NCI-H1930 (cell line): ENCODE results near the gene TMED10.

Source experiments
- DNase-seq, 2 experiments: peaks; one replicate each; lab custom pipeline; 2025; lab: John Stamatoyannopoulos, UW

Gene TMED10

DNA sequence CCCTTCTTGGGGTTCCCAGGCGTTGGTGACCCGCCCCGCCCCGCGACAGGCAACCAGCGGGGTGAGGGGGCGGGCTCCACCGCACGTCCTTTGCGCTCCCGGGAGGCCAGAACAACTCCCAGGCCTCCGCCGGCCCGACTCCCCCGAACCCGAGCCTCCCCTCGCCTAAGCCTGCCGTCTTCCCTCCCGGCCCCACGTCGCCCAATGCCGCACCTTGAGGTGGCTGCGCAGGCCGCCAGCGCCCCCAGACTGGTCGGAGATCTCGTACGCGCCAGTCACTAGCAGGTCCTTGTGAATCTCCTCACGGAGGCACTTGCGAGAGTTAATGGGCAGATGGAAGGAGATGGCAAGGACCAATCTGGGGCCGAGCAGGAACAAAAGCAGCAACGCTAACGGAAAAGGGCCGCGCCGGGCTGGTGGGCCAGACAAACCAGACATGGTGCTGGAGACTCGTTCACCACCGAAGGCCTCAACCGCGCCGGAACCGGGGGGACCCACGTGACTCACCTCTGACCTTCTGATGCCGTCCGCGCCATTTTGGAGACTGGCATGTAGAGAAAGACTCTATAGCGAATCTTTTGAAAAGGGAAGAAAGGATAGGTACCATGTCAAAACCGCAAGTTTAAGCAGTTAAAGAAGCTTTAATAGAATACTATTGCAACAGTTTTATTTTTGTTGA is at the start of gene TMED10:
Gene TMED10, minus strand, starts transcription at position 471 of the 679 bp plus-strand sequence. Its CDS starts 33 bp downstream, at position 438.
- peak; percentile 89 to 90 for DNase-seq

DNA sequence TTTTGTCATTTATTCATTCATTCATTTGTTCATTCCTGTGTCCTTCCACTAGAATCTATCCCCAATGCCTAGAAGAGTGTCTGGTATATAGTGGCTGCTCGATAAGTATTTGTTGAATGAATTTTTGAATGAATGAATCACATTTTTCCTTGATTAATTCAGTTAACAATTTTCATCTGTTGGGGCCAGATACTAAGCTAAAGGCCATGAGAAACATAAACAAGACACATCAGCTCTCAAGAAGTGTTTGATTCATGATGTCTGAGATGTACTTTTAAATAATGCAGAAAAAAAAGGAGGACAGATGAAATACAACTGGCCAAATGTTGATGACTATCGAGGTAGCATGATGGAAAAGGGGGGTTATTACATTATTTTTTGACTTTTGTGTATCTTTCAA is 48.1 kb upstream of the TMED10 start:
- no peak for DNase-seq

DNA sequence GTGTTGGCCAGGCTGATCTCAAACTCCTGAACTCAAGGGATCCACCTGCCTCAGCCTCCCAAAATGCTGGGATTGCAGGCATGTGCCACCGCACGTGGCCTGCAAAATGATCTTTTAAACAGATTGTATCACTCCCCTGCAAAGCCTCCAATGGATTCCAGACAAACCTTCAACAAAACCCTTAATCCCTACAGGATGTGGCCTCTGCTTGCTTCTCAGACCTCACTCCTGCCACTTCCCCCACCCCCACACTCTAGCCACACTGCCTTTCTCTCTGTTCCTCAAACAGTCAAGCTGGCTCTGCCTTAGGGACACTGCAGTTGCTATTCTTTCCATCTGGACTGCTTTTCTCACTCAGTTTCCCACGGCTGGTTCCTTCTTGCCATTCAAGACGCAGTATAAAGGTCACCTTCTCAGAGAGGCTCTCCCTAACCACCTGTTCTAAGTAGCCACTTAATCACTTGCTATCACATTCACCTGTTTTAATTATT is 47.3 kb upstream of the TMED10 start:
- no peak for DNase-seq

DNA sequence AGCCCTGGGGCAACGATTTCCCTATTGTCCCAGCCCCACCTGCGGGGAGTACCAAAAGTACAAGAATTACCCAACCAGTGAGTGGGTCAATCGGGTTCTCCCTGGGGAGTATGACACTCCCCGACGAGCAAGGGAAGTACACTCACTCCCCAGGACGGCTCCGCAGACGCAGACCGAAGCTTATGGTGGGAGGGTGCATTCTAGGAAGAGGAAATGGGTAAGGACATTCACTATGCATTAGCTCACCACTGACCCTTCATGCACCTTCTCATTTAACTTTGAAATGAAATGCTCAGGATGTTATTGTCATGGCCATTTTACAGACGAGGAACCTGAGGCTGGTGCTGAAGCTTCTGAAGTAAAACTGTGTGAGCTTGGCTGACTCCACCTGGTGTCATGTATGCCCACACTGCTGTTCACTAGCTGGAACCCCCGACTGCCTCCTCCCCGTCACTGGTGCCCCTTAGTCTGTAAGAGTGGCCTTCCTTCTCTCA is 45.8 kb upstream of the TMED10 start:
- DNase-seq = no peak

DNA sequence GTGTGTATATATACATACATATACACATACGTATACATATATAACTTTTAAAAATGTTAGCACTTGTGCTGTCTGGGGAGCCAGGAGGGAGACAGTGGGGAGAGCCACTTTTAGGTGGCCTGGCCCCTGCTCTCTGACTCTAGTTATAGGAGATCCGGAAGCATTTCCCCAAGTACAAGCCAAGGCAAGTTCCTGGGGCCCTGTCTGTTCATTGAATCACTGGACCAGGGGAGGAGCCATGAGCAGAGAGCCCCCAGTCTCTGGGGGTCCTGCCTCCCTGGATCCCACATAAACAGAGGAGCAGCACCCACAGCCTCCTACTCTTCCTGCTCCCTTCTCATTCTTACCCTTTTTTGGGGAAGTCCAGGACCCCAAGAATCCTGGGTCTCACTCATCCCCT is 45.4 kb upstream of the TMED10 start:
- DNase-seq = no peak

DNA sequence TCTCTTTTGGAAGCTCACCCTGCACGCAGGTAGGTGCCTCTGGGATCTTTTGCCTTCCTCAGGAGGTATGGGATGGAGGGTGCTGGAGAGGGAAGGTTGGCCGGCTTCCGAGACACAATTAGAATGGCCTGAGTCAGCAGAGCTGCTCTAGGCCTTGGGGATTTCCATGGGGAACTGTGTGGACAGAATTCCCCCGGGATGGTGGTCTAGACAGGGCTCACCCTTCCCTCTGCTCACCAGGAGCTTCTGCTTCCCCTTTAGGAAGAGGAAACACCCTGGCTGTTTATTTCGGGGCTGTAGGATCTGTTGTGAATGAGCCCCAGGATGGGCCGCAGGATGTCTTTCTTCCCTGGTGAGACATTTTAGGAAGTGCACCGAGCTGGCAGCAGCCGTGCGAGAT is 43.7 kb upstream of the TMED10 start:
- DNase-seq = no peak

DNA sequence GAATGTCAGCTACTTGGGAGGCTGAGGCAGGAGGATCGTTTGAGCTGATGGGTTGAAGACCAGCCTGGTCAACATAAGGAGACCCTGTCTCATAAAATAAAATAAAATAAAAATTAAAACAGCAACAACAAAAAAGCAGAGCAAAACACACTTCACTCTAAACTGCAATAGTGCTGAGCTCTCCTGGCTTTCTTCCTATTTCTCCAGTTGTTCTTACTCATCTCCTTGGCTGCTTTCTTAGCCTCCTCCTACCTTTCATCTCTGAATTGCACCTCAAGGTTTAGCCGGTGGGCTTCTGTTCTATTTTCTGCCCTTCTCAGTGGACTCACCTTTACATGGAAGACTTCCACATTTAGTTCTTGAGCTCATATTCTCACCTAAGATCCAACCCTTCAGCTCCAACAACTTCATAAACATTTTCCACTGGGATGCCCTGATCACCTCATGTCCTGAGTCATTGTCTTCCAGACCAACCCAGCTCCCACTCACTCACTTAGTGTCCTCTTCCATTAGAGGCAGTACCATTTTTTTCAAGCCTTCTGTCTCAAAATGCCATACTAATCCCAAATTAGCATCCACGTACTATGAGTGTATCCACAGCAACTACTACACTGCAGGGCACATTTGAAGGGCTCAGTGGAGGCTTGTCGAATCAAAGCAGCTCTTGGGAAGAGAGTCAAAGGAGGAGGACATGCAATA is 41.2 kb upstream of the TMED10 start:
- DNase-seq = no peak

DNA sequence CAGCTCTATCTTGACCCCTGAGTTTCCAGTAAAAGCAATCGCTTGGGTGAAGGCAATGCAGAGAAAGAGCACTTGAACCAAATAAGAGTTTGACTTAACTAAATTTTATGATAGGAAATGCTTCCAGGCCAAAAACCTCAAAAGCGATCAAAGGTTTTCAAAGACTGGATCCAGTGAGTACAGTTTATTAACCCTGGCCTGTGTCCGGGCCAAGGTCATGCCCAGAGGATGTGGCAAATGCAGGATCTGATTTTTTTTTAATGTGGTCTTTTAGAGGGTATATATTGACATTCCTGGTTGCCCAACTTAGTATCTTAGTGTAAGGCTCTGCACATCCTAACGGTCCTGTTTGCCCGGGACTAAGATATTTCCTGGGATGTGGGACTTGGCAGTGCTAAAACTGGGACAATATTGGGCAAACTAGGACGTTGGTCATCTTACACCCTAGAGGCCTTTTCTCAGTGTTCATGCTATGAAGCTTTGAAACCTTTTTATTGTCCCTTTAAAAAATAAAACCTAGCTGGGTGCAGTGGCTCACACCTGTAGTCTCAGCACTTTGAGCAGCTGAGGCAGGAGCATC is 40.1 kb upstream of the TMED10 start:
- DNase-seq = no peak

DNA sequence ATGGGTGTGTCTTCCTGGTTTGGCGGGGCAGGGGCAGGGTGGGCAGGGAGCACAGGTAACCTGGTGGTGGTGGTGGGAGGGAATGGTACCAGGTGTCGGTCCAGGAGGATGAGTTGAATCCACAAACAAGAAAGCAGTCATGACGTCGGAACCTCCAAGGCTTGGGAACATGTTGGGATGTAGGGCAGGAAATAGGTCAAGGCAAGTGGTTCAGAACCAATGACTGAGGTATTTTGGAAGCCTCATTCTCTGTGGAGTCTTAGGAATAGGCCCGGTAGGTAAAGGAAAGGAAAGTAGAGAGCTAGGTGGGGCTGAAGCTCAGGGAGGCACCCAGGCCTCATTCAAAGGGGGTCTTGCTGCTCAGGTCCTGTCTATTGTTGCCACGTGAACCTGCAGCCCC is 39.1 kb upstream of the TMED10 start:
- DNase-seq = no peak

DNA sequence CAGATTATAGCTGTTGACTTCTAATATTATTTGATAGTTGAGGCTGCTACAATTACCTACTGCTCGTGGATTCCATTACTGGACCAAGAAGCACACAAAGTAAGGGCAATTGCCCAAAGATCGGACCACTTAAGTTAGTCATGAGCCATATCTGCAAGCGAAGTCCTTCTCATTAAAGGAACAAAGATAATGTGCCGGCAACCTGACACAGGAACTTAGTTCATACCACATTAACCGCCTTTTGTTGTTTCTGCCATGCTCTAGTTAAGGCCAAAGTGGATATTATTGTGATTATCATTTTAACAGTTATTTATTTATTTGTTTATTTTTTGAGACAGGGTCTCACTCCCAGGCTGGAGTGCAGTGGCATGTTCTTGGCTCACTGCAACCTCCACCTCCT is 38.1 kb upstream of the TMED10 start:
- no peak for DNase-seq

DNA sequence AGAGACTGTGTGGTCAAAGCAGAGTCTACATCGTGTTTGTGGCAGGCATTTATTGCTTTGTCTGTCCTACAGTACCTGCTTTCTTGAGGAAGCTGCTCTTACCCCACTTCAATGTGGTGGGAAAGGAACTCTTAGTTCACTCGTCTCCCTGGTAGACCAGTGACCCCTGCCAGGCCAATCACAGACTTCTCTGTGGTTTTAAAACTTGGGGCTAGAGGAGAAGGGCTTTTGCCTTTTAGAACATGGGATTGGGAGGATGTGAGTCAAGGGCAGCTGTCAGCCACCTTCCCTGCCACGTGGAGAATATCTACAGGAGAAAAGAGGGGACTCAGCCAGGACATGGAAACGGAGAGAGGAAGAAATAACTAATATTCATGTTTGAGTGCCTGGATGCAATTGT is 36.8 kb upstream of the TMED10 start:
- no peak for DNase-seq

DNA sequence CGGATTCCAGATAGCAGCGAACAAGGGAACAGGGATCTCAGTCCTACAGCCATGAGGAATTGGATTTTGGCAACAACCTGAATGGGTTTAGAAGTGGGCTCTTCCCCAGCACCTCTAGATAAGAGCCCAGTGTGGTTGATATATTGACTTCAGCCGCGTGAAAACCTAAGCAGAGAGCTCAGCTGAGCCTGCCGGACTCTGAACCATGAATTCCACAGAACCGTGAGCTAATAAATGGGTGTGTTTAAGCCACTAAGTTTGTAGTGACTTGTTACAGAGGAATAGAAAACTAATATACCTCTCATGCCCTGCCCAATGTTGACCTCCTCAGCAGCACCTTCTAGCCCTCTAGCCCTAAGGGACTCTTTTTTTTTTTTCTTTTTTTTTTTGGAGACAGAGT is 32.4 kb upstream of the TMED10 start:
- DNase-seq = no peak

DNA sequence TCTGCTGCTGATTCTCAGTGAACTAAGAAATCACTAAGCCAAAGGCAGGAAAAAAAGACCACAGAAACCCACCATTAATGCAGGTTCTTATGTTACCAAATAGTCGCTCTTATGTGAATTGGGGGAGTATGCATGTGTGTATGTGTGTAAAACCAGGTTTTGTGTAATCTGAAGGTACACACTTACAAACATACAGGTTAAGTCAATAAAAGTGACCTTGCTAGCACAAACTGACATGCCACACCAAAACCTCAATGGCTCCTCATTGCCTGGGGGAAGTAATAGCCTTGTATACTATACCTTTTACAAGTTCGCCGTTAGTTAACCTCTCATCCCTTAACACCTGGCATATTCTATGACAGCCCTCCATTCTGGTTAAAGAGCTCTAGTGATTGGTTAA is 29.8 kb upstream of the TMED10 start:
- DNase-seq = no peak

DNA sequence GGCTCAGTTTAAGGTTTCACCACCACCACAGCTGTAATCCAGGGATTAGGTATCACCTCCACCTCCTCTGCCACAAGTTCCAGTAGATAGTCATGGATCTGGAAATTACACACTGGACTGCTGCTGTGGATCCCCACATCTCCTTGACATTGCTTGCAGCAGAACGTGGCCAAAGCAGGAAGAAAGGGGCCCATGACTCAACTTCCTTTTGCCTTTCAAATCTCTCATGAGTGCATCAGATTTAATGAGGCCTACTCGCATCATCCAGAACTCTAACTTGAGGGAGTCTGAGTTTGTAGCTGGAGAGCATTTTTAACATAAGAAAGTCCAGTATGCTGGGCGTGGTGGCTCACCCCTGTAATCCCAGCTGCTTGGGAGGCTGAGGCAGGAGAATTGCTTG is 29.2 kb upstream of the TMED10 start:
- DNase-seq = no peak

DNA sequence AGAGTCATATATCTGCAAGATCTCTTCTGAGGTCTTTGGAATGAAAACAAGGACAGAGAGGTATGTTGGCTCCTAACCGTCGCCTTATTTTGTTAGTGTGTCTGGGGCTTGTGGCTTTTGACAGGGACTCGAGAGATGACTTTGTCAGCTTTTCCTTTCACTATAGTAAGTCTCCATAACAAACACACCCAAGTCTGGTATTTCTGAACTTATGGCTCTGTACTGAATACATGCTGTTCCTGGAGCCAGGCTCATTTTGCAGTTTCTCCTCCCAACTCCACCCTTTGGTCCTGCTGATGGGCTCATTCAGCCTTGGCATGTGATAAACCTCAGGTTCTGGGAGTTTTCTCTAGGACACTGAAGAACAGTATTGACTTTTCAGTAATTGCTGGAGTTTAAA is 27.7 kb upstream of the TMED10 start:
- no peak for DNase-seq

DNA sequence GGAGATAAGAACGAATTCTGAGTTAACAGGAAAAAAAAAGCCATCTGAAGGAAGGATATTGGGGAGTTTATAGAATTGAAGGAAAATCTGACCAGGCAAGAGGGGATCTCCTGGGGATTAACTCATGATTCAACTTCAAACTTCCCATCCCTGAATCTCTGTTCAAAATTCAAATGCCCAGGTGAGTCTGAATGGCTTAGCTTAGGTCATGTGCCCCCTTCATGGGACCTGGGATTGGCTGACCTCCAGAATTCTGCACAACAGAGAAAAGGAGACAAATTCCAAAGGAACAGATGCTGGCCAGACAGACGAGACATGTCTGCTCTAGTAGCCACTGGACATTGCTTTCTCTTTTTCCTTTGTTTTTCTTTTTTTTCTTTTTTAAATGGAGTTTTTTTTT is 26.2 kb upstream of the TMED10 start:
- no peak for DNase-seq

DNA sequence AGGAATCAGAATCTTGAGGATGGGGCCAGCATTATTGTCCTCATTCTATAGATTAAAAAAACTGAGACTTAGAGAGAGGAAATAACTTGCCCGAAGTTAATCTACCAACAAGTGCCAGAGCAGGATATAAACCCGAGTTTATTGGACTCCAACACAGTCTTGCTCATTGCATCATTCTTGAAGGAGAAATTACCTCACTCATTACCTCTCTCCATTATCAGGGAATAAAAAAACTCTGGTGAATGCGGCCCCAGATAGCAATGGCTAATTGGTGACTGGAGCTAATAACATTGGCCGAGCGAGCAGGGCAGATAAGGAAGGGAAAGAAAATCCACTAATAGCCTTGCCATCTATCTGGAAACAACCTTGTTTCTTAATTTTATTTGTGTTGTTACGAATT is 24.7 kb upstream of the TMED10 start:
- DNase-seq = no peak

DNA sequence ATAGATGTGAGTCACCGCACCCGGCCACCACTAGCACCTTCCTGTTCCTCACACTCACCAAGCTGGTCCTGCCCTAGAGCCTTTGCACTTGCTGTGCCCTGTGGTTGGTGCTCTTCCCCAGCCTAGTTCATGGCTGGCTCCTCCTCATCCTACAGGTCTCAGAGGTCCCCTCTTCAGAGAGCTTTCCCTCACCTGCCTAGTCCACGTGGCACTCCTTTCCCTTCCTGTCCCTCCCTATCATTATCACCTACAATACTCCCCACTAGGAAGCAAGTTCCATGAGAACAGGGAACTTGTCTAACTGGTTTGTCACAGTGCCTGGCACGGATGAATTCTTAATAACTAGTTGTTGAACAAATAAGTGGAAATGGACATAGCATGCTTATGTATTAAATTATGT is 24.0 kb upstream of the TMED10 start:
- DNase-seq = no peak

DNA sequence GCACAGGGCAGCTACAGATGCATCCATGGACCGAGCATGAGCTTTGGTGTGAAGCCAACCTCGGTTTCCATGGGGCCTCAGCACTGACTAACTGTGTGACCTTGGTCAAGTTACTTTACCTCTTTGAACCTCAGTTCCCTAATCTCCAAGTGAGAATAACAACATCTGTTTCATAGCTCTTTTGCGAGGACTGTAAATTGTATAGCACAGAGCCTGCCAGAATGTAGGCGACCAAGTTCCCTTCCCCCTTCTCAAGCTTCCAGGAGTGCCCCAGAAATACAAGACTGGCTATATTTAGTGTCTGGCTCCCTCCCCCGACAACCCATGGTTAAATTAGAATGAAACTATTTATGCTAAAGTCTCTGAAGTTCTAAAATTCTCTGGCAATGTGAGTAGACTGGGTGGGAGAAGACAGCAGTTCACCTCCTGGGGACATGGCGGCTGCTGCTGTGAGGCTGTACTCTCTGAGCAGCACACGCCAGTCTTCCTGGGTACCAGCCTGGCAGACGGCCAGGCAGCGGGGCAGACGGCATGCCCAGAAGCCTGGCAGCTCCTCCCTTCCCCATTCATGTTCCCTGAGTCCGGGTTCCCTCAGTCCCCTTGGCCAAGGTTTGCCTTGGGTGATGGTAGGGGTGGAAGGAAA is 22.0 kb upstream of the TMED10 start:
- no peak for DNase-seq

DNA sequence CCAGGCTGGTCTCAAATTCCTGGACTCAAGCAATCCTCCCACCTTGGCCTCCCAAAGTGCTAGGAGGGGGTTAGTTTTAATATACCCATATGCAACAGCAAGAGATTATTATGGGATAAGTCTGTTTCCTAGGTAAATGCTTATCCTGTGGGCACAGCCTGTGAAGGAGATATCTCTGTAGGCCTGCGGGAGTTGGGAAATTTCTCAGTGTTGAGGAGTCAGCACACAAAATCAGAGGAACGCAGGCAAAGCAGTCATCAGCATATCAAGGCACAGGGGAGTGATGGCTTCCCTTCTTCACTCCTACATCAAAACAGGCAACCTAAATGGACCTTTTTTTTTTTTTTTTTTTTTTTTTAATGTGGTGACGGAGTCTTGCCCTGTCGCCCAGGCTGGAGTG is 20.9 kb upstream of the TMED10 start:
- DNase-seq = no peak

DNA sequence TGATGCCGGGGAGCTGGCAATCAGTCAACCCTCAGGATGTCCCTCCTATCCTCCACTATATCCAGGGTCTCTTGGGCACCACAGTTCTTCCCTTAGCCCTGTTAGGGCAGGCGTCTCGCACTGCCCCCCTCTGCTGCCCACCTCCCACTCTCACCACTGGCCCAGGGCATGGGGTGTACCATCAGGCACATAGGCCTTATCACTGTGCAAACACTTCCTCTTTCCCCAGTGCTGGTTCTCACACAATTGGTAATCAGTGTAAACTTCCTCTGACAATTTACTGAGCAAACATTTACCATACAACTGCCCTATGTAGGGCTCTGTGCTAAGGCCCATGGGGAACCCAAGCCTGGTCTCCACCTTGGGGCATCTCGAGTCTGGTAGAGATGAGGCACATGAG is 20.1 kb upstream of the TMED10 start:
- DNase-seq = no peak

DNA sequence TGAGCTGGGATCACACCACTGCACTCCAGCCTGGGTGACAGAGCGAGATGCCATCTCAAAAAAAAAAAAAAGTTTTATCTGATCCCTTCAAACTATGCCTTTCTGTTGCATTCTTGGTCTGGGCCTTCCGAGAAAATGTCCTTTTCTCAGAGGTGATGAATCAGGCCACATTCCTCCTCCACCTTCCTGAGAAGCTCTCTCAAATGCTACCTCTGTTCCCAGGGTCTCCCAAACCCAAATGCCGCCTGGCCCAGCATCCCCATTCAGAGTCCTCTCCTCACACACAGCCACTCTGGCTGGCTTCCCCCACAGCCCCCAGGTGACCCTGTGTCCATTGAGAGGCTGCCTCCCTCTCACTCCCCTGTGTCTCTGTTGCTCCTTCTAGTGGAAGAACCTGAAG is 19.7 kb upstream of the TMED10 start:
- no peak for DNase-seq

DNA sequence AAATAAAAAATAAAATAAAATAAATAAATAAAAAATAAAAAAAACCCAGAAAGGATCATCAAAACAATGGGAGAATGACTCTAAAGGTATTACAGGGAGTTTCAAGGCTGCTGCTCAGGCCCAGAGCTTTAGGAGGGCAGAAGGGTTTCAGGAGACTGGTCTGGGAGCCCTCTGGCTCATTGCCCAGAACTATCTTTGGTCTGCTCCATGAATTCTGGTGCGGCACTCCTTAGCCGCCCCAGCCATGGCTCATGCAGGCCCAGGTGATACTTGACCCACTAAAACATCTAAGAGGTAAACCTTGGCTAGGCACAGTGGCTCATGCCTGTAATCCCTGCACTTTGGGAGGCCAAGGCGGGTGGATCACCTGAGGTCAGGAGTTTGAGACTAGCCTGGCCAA is 14.7 kb upstream of the TMED10 start:
- DNase-seq = no peak
